Coronary artery (tissue), 2 donors: Measurements from ENCODE around the gene PPP1R3D.

Experiments used
- DNase-seq: peaks from one replicate; pipeline ENCODE4 v3.0.0-alpha.2; 2017; ENCODE audit warnings: low spot score
- H3K27ac ChIP-seq, 2 donors: fragments of 200-600 bp; sonication (generic); one replicate each; pipeline ENCODE4 v1.5.1; 2016 to 2019
- H3K4me3 ChIP-seq: fragments of 200-600 bp; sonication (generic); 2 replicates; pipeline ENCODE4 v1.5.1; 2016; ENCODE audit warnings: mild to moderate bottlenecking, moderate library complexity
- CTCF ChIP-seq: fragments of 200-600 bp; sonication (generic); IDR thresholded peaks from one replicate; pipeline ENCODE4 v1.5.1; 2019; ENCODE audit warnings: antibody characterized with exemption

The PPP1R3D gene

GRCh38 chr20:59940129-59940955 is at the start of gene PPP1R3D, which contains the start of gene FAM217B:
TSS of gene PPP1R3D (minus strand) at chr20:59940305. CDS start at chr20:59939931, 374 bp downstream.
TSS of gene FAM217B (plus strand) at chr20:59940389. CDS start at chr20:59943944, 3,555 bp downstream.
- H3K4me3 ChIP-seq = peak within 1 kb of the TSS; percentile 87
- H3K27ac ChIP-seq = peak within 1 kb of the TSS; percentile 93 to 98
- no peak for TF ChIP-seq CTCF
- peak; percentile 100 for DNase-seq

- DNase-seq = no peak
- Histone ChIP-seq H3K27ac (no peak overlapping the region), H3K4me3 (no peak overlapping the region)
- no peak for TF ChIP-seq CTCF
These were observed 48.0 kb upstream of the PPP1R3D start for GRCh38 chr20:59988141-59988540.

- Histone ChIP-seq H3K27ac (no peak overlapping the region), H3K4me3 (no peak overlapping the region)
- no peak for TF ChIP-seq CTCF
- no peak for DNase-seq
These were observed 47.0 kb upstream of the PPP1R3D start for GRCh38 chr20:59987135-59987534.

- H3K4me3 ChIP-seq = no peak overlapping the region
- no peak for TF ChIP-seq CTCF
- DNase-seq = no peak
- H3K27ac ChIP-seq = no peak overlapping the region
These were observed 45.8 kb upstream of the PPP1R3D start for GRCh38 chr20:59985864-59986263.

GRCh38 chr20:59985164-59985563 is 45.1 kb upstream of the PPP1R3D start:
- no peak for TF ChIP-seq CTCF
- H3K27ac ChIP-seq = no peak overlapping the region

GRCh38 chr20:59984541-59984940 is 44.4 kb upstream of the PPP1R3D start:
- Histone ChIP-seq H3K4me3 (no peak overlapping the region), H3K27ac (no peak overlapping the region)
- DNase-seq = no peak
- TF ChIP-seq CTCF = no peak

More at GRCh38 chr20:59985164-59985563, 45.1 kb upstream of the PPP1R3D start:
- no peak for DNase-seq
- no peak overlapping the region for H3K4me3 ChIP-seq

GRCh38 chr20:59983076-59983475 is 43.0 kb upstream of the PPP1R3D start:
- no peak overlapping the region for H3K4me3 ChIP-seq
- no peak for DNase-seq
- TF ChIP-seq CTCF = no peak
- no peak overlapping the region for H3K27ac ChIP-seq
